HG03175 (cell line): Measurements from ENCODE around the gene MANSC1.
"Not testable (repeated sequence)": the region's sequence is repeated elsewhere in the genome, so short reads cannot be mapped to it uniquely, and the experiment has no call there.

ENCODE experiments used
- ATAC-seq: cut with Tn5 transposase; IDR thresholded peaks from one replicate; pipeline ENCODE4 v1.9.1; 2021; ENCODE audit warnings: mild to moderate bottlenecking, moderate library complexity; ENCODE audit not compliant: unreplicated experiment

Gene MANSC1

GRCh38 chr12:12327802-12328201 lies 22.2 kb downstream of the MANSC1 start:
- no peak for ATAC-seq

DNA sequence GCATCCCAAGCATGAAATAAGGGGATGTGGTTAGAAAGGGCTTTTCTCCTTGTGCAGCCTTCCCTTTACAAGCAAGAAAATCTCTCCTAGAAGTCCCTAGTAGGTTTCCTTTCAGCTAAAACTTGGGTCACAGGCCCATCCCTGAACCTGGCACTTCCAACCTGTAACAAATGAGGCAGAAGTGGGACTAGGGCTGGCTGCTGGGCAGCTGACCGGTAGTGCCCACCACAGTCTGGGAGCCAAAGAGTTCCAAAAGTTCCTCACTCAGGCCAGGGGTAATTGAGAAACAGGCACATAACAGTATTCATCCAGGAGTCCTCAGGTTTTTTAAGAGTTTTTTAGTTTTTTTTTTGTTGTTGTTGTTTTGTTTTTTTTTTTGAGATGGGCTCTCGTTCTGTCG lies 23.8 kb downstream of the MANSC1 start:
- ATAC-seq = no peak

GRCh38 chr12:12323591-12323990 lies 26.5 kb downstream of the MANSC1 start:
- no peak for ATAC-seq

- no peak for ATAC-seq
These were observed 26.9 kb downstream of the MANSC1 start for GRCh38 chr12:12323118-12323517.

DNA sequence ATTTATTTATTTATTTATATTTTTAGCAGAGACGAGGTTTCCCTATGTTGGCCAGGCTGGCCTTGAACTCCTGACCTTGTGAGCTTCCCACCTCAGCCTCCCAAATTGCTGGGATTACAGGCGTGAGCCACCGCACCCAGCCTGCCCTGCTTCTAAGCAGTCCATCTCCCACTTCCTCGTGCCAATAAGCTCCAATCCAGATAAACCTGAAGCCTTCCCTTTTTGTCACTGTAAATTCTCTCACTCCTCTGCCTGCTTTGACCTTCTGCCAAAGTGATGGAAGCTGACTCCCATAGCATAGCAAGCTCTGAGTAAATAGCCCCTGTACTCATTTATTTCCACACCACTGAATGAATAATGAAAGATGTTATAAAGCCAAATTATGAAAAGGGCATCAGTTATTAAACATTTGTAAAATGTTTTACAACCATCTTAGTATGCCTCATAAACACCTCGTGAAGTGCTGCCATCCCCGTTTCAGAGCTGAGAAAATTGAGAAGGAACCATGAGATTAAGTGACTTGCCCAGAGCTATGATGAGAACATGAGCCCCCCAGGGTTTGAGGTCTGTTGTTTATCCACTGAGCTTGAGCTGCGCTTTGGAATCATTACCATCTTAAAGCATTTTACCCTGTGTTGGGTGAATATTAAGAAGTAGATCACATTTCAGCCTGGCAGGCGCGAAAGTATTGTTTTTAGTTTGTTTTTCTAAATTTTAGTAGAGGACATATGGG lies 30.4 kb downstream of the MANSC1 start:
- no peak for ATAC-seq

DNA sequence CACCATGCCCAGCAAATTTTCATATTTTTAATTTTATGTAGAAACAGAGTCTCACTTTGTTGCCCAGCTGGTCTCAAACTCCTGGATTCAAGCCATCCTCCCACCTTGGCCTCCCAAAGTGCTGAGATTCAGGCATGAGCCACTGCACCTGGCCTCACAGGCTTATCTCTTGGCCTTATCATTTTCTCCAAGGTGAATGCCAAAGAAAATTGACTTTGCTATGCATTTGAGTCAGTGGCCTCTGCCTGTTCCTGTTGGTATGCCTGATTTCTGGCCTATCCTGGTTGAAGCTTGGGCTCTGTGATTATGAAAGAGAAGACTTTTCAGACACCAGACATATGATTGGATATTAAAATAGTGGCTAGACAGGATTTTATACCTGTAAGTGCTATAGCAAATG lies 34.2 kb downstream of the MANSC1 start:
- ATAC-seq = no peak

DNA sequence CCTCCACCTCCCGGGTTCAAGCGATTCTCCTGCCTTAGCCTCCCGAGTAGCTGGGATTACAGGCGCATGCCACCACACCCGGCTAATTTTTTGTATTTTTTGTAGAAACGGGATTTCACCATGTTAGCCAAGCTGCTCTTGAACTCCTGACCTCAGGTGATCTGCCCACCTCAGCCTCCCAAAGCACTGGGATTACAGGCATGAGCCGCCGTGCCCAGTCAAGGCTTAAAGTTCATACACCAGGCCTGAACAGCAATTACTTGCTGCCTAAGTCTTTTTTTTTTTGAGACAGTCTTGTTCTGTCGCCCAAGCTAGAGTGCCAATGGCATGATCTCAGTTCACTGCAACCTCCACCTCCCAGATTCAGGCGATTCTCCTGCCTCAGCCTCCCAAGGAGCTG lies 39.3 kb downstream of the MANSC1 start:
- not testable (repeated sequence) for ATAC-seq

DNA sequence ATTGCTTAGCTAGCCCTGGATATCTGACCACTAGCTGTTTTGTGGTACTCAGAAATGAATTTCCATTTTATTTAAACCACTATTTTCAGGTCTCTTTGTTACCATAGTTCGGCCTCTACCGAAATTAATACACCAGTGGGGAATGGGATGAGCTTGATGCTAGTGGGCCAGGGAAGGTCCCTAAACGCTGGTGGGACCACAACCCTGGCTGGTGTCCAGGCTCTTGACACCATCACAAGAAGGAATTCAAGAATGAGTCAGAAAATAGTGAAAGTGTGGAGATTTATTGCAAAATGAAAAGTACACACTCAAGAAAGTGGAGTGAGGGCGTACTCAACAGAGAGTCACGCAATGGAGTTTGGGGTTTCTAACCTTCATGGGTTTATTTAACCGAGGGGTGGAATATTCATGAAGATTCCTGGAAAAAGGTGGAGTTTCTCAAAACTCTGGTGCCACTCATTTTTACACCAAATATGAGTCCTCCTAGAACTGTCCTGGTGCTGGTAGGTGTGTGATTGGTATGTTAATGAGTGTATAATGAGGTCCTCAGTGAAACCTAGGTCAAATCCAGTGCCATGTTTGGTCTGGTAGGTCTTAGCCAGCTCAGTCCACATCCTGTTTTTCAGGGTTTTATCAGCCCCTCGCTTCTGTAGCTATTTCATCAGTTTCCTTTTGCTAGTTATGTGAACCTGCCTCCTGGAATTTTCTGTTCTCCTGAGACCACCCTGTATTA lies 44.3 kb downstream of the MANSC1 start:
- ATAC-seq = no peak

- ATAC-seq = no peak
These were observed 47.1 kb downstream of the MANSC1 start for GRCh38 chr12:12302976-12303375.

DNA sequence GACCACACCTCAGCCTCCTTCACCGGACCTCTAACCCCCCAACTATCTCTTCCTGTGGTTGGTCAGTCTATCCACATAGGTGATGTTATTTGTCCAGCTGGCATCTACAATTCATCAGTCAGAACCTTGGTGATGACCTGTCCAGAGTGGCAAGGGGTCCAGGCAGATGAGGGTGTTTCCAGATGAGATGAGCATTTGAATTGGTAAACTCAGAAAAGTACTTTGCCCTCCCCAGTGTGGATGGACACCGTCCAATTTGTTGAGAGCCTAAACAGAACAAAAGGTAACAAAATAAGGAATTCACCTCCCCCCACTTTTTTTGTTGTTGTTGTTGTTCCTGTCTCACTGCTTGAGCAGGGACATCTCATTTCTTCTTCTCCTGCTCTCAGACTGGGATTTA lies 48.9 kb downstream of the MANSC1 start:
- no peak for ATAC-seq

DNA sequence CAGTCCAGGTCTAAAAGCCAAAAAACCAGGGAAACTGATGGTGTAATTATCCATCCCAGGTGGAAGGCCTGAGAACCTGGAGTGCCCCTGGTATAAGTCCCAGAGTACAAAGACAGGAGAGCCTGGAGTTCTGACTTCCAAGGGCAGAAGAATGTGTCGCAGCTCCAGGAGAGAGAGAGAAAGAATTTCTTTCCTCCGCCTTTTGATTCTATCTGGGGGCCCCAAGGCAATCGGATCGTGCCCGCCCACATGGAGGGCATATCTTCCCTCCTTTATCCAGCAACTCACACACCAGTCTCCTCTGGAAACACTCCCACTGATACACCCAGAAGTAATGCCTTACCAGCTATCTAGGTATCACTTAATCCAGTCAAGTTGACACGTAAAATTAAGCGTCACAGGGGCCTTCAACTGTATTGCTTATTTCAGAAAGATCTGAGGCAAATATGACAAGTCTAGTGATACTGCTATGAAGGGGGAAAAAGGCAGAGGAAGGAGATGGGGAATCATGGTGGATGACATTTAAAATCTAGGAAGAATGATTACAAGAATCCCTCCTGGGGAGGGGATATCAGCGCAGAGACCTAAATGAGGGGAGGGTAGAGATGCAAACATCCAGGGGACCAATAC lies 52.7 kb downstream of the MANSC1 start:
- no peak for ATAC-seq

DNA sequence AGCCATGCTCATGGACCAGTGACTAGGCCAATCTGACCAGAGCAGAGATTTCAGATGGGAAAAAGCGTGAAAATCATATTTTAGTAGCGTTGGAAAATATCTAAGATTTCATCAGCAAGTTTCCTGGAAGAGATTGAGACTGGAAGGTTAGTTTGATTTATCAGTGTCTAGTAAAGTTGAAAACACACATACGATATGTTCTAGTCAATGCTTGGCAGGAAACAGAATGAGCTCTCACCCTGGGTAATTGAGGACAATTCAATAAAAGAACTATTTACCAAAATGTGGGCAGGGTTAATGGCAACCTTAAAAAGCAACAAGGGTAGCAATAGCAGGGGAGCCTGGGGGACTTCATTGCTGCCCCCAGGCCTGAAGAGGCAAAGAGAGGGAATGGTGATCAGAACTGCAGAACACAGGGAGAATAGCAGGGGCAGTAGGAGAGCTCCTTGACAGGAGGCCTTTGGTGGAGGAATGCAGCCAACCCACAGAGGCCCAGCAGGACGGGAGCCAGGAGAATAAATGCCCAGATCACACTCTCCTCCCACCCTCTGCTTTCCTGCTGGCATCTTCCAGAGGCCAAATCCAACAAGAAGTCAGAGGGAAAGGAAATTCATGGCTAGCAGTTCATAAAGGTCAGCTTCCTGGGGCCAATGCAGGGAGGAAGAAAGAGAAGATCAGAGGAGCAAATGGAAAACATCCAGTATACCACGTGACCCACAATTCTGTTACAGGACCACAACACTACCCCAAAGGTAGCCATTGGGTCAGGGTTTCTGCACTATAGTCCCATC lies 55.6 kb downstream of the MANSC1 start:
- no peak for ATAC-seq

GRCh38 chr12:12290206-12290605 lies 59.8 kb downstream of the MANSC1 start:
- ATAC-seq = no peak

GRCh38 chr12:12286441-12286840 lies 63.6 kb downstream of the MANSC1 start:
- ATAC-seq = no peak

DNA sequence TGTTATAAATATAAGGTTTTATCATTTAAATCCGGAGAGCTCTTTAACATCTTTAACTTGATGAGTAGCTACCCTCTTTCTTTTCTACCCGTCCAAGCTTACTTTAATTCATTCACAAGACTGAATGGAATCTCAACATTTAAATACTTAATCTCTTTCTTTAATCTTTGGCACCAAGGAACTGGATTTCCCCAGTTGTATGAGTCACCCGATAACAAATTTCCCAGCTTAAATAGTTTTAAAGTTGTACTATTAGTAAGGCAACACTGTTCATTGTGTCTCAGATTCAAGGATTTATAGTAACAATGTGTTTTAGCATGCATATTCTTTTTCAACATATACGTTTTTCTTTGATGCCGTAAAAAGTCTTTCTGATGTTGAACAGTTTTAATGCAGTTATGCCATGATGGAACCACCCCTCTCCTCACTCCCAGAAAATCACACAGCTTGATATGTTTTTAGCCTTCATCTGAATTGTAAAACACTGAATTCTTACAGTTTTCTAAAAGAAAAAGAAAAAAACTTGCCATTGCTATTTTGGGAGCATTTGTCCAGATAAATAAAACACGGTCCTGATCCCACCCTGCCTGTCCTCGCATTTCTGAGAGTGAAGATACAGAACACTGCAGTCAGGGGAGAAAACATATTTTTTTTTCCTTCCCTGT lies 67.1 kb downstream of the MANSC1 start:
- ATAC-seq = no peak

GRCh38 chr12:12282202-12282601 lies 67.8 kb downstream of the MANSC1 start:
- no peak for ATAC-seq

DNA sequence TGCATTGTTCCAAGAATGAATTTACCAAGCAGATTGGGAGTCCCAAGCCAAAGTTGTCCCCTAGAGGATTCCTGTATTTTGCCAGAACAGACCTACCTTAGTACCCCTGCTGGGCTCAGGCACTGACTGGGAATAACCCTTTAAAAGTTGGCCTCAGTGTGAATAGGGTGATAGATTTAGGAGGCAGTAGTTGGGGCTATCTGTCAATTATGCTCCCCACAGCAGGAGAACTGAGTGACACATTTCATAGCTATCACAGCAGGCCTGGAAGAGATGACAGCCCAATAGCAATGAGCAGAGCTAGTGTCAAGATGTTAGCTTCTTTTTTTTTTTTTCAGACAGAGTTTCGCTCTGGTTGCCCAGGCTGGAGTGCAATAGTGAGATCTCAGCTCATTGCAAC lies 68.9 kb downstream of the MANSC1 start:
- no peak for ATAC-seq

GRCh38 chr12:12278899-12279298 lies 71.1 kb downstream of the MANSC1 start:
- ATAC-seq = no peak
